ENCODE measurements around the gene PROS1.
"Not testable (repeated sequence)": the region's sequence is repeated elsewhere in the genome, so short reads cannot be mapped to it uniquely, and the experiment has no call there.

The PROS1 gene

GRCh38 chr3:93878250-93879017, 95.3 kb downstream of the PROS1 start:
- DNase-seq, H3K9me3 Mint-ChIP-seq, H3K27ac Mint-ChIP-seq, H3K27me3 Mint-ChIP-seq, H3K4me1 Mint-ChIP-seq, H3K4me3 Mint-ChIP-seq, H3K36me3 Mint-ChIP-seq, CTCF ChIA-PET: not testable (repeated sequence)

DNA sequence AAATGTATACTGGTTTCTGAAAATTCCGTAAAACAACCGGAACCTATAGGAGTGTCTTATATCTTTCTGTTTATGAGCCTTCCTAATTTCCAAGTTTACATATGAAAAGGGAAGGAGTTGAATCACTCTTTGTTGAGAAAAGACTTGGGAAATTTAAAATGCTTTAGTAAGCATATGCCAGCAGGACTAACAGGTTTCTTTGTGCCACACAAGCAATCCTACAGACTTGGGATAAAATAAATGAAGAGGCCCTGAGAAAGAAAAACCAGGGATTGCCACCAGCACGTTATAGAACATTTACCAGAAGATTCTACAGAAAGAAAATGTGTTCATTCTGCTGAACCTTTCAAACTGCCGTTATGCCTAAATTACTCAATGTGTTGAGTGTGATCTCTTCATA, 96.3 kb downstream of the PROS1 start:
- DNase-seq, H3K4me1 Mint-ChIP-seq, H3K36me3 Mint-ChIP-seq, H3K27ac Mint-ChIP-seq, H3K27me3 Mint-ChIP-seq, CTCF ChIA-PET, H3K4me3 Mint-ChIP-seq, H3K9me3 Mint-ChIP-seq: not testable (repeated sequence)

DNA sequence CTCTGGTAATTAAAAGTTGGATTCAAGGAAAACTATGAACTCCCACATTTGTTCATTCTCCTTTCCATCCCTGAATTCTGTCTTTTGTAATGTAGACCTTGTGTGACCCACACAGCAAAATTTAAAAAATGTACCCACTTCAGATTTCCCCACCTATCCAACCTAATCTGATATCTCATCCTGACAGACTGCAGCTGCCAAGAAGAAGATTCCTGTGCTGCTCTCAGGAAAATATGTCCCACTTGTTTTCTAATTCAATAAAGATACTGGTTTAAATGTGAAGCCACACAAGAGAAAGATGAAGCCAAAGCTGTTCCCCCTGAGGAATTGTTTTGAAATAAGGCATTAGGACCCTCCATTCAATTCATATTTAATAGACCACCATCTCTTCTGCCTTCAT, 100.3 kb downstream of the PROS1 start:
- H3K9me3 Mint-ChIP-seq, H3K27ac Mint-ChIP-seq, CTCF ChIA-PET, H3K4me1 Mint-ChIP-seq, H3K36me3 Mint-ChIP-seq, H3K4me3 Mint-ChIP-seq, H3K27me3 Mint-ChIP-seq, DNase-seq: not testable (repeated sequence)

DNA sequence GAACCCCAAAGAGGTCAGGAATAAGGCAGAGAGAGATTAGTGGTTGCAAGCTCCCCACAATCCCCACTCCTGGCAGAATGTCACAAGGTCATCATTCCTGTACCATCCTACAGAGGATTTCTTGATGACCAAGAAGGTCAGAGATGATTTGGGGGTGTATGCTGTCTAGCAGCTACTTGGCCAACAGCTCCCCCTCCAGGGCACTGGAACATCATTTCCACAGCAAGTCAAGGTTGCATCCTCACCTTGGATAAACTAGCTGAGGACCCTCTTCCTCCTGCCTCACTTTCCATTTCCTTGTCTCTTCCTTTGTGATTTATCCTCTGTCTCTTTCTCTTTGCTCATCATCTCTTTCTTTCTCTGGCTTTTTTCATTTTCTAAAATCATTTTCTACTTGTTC, 106.3 kb downstream of the PROS1 start:
- Mint-ChIP-seq H3K27me3 (no peaks in the 10 kb centered on the region), H3K4me1 (no peaks in the 10 kb centered on the region), H3K4me3 (no peak overlapping the region), H3K36me3 (no peaks in the 10 kb centered on the region), H3K27ac (no peak overlapping the region), H3K9me3 (no peaks in the 10 kb centered on the region)
- CTCF ChIA-PET, result no interaction called here
- no peak for DNase-seq

DNA sequence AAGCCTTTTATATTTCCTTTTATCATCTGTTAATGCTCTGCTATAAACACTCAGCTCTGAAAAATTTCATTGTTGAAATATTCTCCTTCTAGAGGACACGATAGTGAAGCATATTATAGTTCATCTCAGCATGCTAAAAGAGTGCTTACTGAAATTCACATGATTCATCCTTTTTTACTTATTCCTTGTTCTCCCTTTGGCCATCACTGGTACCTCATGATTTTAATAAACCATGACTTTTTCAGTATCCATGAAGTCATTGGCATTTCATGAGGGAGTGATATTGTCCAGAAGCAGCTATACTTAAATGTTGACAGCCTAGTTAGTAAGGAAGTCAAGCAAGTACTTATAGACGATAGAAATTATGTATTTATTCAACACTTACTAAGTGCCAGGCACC, 112.7 kb downstream of the PROS1 start:
- Mint-ChIP-seq H3K9me3 (no peaks in the 10 kb centered on the region), H3K27me3 (no peaks in the 10 kb centered on the region), H3K4me3 (no peak overlapping the region), H3K4me1 (no peaks in the 10 kb centered on the region), H3K27ac (no peak overlapping the region), H3K36me3 (no peaks in the 10 kb centered on the region)
- no peak for DNase-seq
- CTCF ChIA-PET, result no interaction called here

- Mint-ChIP-seq H3K9me3 (peaks cover 2% of the 10 kb centered on the region), H3K27ac (no peak overlapping the region), H3K4me3 (no peak overlapping the region), H3K4me1 (no peaks in the 10 kb centered on the region), H3K36me3 (no peaks in the 10 kb centered on the region), H3K27me3 (no peaks in the 10 kb centered on the region)
- no peak for DNase-seq
- CTCF ChIA-PET, result no interaction called here
Measured at GRCh38 chr3:93855401-93855800, 118.3 kb downstream of the PROS1 start.

DNA sequence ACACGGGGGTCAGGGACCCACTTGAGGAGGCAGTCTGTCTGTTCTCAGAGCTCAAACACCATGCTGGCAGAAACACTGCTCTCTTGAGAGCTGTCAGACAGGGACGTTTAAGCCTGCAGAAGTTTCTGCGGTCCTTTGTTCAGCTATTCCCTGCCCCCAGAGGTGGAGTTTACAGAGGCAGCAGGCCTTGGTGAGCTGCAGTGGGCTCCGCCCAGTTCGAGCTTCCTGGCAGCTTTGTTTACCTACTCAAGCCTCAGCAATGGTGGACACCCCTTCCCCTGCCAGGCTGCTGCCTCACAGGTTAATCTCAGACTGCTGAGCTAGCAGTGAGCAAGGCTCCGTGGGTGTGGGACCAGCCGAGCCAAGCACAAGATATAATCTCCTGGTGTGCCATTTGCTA, 121.5 kb downstream of the PROS1 start:
- H3K27me3 Mint-ChIP-seq, H3K36me3 Mint-ChIP-seq, H3K9me3 Mint-ChIP-seq, H3K4me3 Mint-ChIP-seq, DNase-seq, CTCF ChIA-PET, H3K27ac Mint-ChIP-seq, H3K4me1 Mint-ChIP-seq: not testable (repeated sequence)

- no peak for DNase-seq
- Mint-ChIP-seq H3K36me3 (no peaks in the 10 kb centered on the region), H3K9me3 (no peaks in the 10 kb centered on the region), H3K4me3 (no peak overlapping the region), H3K4me1 (peaks cover 2% of the 10 kb centered on the region), H3K27me3 (peaks cover 3% of the 10 kb centered on the region), H3K27ac (no peak overlapping the region)
- CTCF ChIA-PET, result no interaction called here
Measured at GRCh38 chr3:93843981-93844380, 129.7 kb downstream of the PROS1 start.

DNA sequence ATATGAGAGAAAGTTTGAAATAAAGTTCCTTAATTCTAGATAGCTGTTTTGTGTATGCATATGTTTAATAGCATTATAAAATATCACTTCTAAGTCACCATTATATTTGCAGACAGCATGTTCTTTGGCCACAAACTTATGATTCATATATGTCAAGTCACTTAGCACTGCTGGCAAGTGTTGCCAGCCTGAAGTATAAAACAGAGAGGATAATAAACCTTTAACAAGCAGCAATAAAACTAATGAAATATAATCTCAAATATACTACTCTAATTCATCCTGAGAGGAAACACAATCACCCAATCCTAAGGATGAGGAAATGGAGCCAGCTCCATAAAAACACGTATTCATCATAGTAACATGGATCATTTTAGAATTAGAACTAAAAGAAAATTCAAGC, 134.5 kb downstream of the PROS1 start:
- H3K4me3 Mint-ChIP-seq, H3K27ac Mint-ChIP-seq, H3K27me3 Mint-ChIP-seq, H3K9me3 Mint-ChIP-seq, DNase-seq, H3K4me1 Mint-ChIP-seq, H3K36me3 Mint-ChIP-seq, CTCF ChIA-PET: not testable (repeated sequence)
